ENCODE measurements around the gene CCDC175.

The CCDC175 gene

GRCh38 chr14:59576332-59577294 is at the start of gene CCDC175:
Gene CCDC175, minus strand, starts transcription at chr14:59576812. Its CDS starts 37 bp downstream, at chr14:59576775.
- peak; percentile 29 to 76 (median 56) for DNase-seq

- DNase-seq: no peak
Observed at GRCh38 chr14:59622631-59623030, 46.0 kb upstream of the CCDC175 start.

- no peak for DNase-seq
Observed at GRCh38 chr14:59619061-59619460, 42.4 kb upstream of the CCDC175 start.

GRCh38 chr14:59601056-59601455 is 24.4 kb upstream of the CCDC175 start:
- no peak for DNase-seq

- no peak for DNase-seq
Observed at GRCh38 chr14:59600211-59600945, 23.8 kb upstream of the CCDC175 start.

- no peak for DNase-seq
Observed at GRCh38 chr14:59595071-59595470, 18.5 kb upstream of the CCDC175 start.

GRCh38 chr14:59591641-59592370 is 15.2 kb upstream of the CCDC175 start:
- DNase-seq: no peak

GRCh38 chr14:59588101-59588500 is 11.5 kb upstream of the CCDC175 start:
- DNase-seq: no peak

GRCh38 chr14:59585891-59586554 is 9.4 kb upstream of the CCDC175 start:
- no peak for DNase-seq

- no peak for DNase-seq
Observed at GRCh38 chr14:59583755-59584154, 7.1 kb upstream of the CCDC175 start.

- no peak for DNase-seq
Observed at GRCh38 chr14:59582845-59583509, 6.4 kb upstream of the CCDC175 start.

- DNase-seq: no peak
Observed at GRCh38 chr14:59582161-59582560, 5.5 kb upstream of the CCDC175 start.

GRCh38 chr14:59580911-59581310 is 4.3 kb upstream of the CCDC175 start:
- DNase-seq: no peak

GRCh38 chr14:59570122-59570521 is 6.5 kb downstream of the CCDC175 start:
- DNase-seq: no peak

- no peak for DNase-seq
Observed at GRCh38 chr14:59566725-59567124, 9.9 kb downstream of the CCDC175 start.

GRCh38 chr14:59566296-59566695 is 10.3 kb downstream of the CCDC175 start:
- no peak for DNase-seq

- no peak for DNase-seq
Observed at GRCh38 chr14:59565087-59565486, 11.5 kb downstream of the CCDC175 start.

GRCh38 chr14:59564366-59564765 is 12.2 kb downstream of the CCDC175 start:
- no peak for DNase-seq

- no peak for DNase-seq
Observed at GRCh38 chr14:59547310-59547709, 29.3 kb downstream of the CCDC175 start.

- DNase-seq: no peak
Observed at GRCh38 chr14:59543873-59544272, 32.7 kb downstream of the CCDC175 start.

- no peak for DNase-seq
Observed at GRCh38 chr14:59541731-59542130, 34.9 kb downstream of the CCDC175 start.

GRCh38 chr14:59540852-59541251 is 35.8 kb downstream of the CCDC175 start:
- DNase-seq: no peak
